Mucosa of descending colon (tissue), 3 donors: ENCODE data around the gene ATPAF1. TPM values are rescaled to one million over a fixed set of nuclear protein-coding genes. Genes with fewer than 3 reads are reported as not detected.
A peak's percentile ranks its signal among the peaks of the same experiment; 100 is the strongest.

Experiments used
- ATAC-seq: fragments of 200-7000 bp; cut with Tn5 transposase; one replicate; pipeline ENCODE4 v1.9.1; 2020; ENCODE audit warnings: mild to moderate bottlenecking, moderate library complexity
- DNase-seq, 3 donors: peaks; one replicate each; pipeline ENCODE4 v3.0.0-alpha.2; 2020
- H3K36me3 ChIP-seq: fragments of 200-600 bp; one replicate; pipeline ENCODE4 v1.8.0; 2021; ENCODE audit warnings: low read depth, mild to moderate bottlenecking
- H3K4me1 ChIP-seq: fragments of 200-600 bp; one replicate; pipeline ENCODE4 v1.8.0; 2021; ENCODE audit warnings: low read depth, mild to moderate bottlenecking
- H3K4me3 ChIP-seq: fragments of 200-600 bp; one replicate; pipeline ENCODE4 v1.8.0; 2021; ENCODE audit warnings: mild to moderate bottlenecking
- H3K9me3 ChIP-seq: fragments of 200-600 bp; one replicate; pipeline ENCODE4 v1.8.0; 2021; ENCODE audit warnings: mild to moderate bottlenecking
- intact Hi-C, 2 donors: fragments of 100-400 bp; cut with DNase I in 1 of 2; cut with micrococcal nuclease in 1 of 2; formaldehyde crosslinking; loops; one replicate each; pipeline versions ENCODE4 v1.11.0 to v1.11.1; 2022; cut with DNase I, micrococcal nuclease
- total RNA-seq, 3 donors: library from RNA; stranded (reverse); fragmentation: NEBNext Ultra II Directional in 2 of 3; extraction: Animal tissue kit (Norgen Biotek cat#: 25700) in 2 of 3; gene quantifications; one replicate each; pipeline versions ENCODE4 v1.2.1 to v1.2.4, GENCODE V29; 2021 to 2023
- TF ChIP-seq, protein P1 (sequence below): fragments of 200-600 bp; IDR thresholded peaks from one replicate; pipeline ENCODE4 v1.8.0; 2022; ENCODE audit warnings: antibody characterized with exemption, mild to moderate bottlenecking
- donor health status: DM: no; HTN: no; CAD: no; lungs with moderate emphysema.
- donor health status: DM: no; HTN: no; CAD: no.
- donor health status: DM: no; HTN: yes; CAD: no.

Gene ATPAF1
- total RNA-seq, 3 donors from 2014 or later: 49.7 to 54.9 (median 52.6) TPM

DNA sequence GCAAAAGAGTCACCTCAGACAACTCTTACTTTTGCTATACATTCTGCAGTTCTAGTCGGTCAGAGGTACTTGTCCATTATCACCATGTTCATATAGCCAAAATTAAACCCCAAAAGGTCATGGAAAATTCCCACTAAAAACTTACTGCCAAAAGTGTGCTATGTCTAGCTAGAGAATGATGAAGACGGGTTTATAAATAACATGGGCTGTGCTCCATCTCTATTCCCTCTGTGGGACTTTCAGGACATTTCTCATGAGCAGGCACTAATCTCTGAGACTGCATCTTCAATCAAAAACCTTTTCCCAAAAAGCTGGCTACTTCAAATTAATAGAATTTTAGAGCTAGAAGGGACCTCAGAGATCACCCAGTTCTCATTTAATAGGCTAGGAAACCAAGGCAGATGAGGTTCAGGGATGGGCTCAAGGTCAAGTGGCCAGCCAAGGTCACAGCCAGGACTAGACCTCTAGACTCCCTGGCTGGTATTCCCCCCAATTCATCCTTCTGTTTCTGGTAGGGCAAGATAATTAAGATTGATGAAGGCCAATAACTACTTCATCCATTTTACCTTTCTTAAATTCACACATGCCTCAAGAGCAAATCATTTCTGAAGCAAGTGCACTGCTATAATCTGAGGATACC, 30.6 kb downstream of the ATPAF1 start:
- H3K36me3 ChIP-seq: peaks cover 7% of the 10 kb centered on the region
- TF ChIP-seq, protein P1, sequence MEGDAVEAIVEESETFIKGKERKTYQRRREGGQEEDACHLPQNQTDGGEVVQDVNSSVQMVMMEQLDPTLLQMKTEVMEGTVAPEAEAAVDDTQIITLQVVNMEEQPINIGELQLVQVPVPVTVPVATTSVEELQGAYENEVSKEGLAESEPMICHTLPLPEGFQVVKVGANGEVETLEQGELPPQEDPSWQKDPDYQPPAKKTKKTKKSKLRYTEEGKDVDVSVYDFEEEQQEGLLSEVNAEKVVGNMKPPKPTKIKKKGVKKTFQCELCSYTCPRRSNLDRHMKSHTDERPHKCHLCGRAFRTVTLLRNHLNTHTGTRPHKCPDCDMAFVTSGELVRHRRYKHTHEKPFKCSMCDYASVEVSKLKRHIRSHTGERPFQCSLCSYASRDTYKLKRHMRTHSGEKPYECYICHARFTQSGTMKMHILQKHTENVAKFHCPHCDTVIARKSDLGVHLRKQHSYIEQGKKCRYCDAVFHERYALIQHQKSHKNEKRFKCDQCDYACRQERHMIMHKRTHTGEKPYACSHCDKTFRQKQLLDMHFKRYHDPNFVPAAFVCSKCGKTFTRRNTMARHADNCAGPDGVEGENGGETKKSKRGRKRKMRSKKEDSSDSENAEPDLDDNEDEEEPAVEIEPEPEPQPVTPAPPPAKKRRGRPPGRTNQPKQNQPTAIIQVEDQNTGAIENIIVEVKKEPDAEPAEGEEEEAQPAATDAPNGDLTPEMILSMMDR: no peak
- intact Hi-C loops: no loop called here
- H3K4me1 ChIP-seq: no peaks in the 10 kb centered on the region
- H3K4me3 ChIP-seq: no peak overlapping the region
- H3K9me3 ChIP-seq: no peaks in the 10 kb centered on the region
- DNase-seq (no peak), ATAC-seq (no peak)

DNA sequence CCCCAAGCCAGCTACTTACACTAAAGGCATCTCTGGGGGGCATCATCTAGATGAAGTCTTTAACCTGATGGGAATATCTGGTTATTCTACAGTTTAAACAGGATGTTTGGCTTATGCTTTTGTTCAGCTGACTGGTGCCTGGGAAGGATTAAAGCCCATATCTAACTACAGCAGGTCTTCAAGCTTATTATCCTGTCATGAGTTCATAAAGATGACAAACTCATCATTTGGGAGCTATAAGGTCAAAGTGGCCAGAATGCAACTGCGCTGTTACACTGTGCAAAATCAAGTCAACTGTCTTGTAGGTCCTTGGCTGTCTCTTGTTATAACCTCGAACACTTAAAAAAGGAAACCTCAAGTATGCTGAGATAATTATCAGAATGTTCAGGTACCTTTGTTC, 33.0 kb downstream of the ATPAF1 start:
- no peak for DNase-seq
- Histone ChIP-seq H3K4me1 (no peaks in the 10 kb centered on the region), H3K9me3 (no peaks in the 10 kb centered on the region), H3K4me3 (no peak overlapping the region), H3K36me3 (peaks cover 7% of the 10 kb centered on the region)
- no peak for ATAC-seq
- intact Hi-C loops: no loop called here
- TF ChIP-seq, protein P1: no peak

DNA sequence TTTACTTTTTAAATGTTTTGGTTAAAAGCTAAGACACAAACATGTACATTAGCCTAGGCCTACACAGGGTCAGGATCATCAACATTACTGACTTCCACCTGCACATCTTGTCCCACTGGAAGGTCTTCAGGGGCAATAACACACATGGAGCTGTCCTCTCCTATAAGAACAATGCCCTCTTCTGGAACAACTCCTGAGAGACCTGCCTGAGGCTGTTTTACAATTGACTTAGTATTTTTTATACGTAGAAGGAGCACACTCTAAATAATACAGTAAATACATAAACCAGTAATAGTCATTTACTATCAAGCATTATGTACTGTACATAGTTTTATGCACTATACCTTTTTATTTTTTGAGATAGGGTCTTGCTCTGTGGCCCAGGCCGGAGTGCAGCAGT, 37.4 kb downstream of the ATPAF1 start:
- TF ChIP-seq, protein P1: no peak
- Histone ChIP-seq H3K9me3 (no peaks in the 10 kb centered on the region), H3K36me3 (peaks cover 7% of the 10 kb centered on the region), H3K4me1 (no peaks in the 10 kb centered on the region), H3K4me3 (no peak overlapping the region)
- ATAC-seq (no peak), DNase-seq (no peak)
- intact Hi-C loops: no loop called here

DNA sequence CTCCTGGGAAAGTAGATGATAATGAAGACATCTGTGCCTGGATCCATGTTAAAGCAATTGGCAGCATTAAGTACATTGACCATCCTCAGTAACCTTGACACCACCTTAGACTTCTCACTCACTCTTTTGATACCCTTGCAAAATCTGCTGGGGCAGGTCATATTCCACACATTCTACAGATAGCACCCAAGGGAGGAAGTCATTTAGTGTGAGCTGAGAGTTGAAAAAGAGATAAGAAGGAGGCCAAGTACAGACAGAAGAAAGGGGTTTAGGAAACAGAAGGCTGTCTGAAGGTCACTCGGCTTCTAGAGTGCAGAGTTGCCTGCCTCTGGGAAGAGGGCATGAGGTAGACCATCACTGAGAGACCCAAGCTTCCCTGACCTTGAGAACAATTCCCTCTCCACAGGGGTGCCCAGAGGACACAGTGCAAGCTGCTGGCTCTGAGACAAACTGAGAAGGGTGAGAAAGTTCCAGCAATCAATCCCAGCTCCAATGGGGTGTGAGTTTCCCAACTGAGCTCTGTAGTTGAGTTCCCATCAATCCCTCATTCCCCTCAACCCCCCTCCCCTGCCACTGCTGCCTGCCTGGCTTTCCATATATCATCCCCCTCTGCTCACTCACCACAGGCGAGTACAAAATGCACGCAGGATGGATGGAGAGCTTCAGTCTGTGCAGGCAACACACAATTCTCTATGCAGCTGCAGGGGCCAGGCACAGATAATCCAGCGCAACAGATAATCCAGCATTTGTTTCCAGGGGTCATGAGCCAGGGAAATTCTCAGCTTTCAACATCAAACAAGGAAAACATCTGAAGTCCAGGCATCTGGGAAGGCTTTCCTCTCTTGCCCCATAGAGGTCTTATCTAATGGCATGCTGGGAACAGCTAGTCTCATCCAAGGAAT, 44.2 kb downstream of the ATPAF1 start:
- H3K9me3 ChIP-seq: no peaks in the 10 kb centered on the region
- H3K36me3 ChIP-seq: no peaks in the 10 kb centered on the region
- H3K4me1 ChIP-seq: no peaks in the 10 kb centered on the region
- no peak for ATAC-seq
- TF ChIP-seq, protein P1: no peak
- H3K4me3 ChIP-seq: no peak overlapping the region
- intact Hi-C loops: loop anchor here in 1 of 2 donors (10.0 kb wide), 1 partner anchor 101 kb away; no protein-coding TSS in a partner anchor
- DNase-seq: no peak

DNA sequence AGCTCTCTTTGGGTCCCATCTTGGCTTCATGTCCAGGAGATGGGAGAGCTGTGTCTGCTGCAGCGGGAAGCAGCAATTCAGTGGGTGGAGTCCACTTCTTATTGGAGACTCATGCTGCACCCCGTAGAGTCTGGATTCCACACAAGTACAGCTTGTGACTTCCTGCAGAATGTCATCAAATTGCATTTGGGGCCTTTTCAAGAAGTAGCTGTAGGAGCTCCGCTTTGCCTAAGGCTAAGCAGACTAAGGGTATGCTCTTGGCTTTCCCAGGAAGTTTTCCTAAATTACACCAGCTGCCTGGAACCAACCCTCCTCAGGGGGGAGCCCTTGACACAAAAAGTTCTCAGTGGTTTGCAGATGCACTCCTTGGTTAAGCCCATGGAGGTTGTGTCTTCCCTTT, 45.8 kb downstream of the ATPAF1 start:
- Histone ChIP-seq H3K4me3 (no peak overlapping the region), H3K4me1 (peaks cover 2% of the 10 kb centered on the region), H3K36me3 (no peaks in the 10 kb centered on the region), H3K9me3 (no peaks in the 10 kb centered on the region)
- TF ChIP-seq, protein P1: peak; percentile 49
- intact Hi-C loops: loop anchor here in 1 of 2 donors (10.0 kb wide), 1 partner anchor 102 kb away; no protein-coding TSS in a partner anchor
- ATAC-seq: peak; percentile 75
- DNase-seq: peak in 2 of 3 donors; percentile 65 to 76
